Ureter (tissue), 1 donor: Measurements from ENCODE around the gene FYB1. TPM values are rescaled to one million over a fixed set of nuclear protein-coding genes. Genes with fewer than 3 reads are reported as not detected.
"Not testable (repeated sequence)": the region's sequence is repeated elsewhere in the genome, so short reads cannot be mapped to it uniquely, and the experiment has no call there.

Source experiments
- DNase-seq: peaks from one replicate; pipeline ENCODE4 v3.0.0-alpha.2; 2020; ENCODE audit warnings: low spot score
- total RNA-seq: library from RNA; stranded (reverse); gene quantifications from one replicate; pipeline ENCODE4 v1.2.4, GENCODE V29; 2023
- donor health status: DM: yes; HTN: yes; CAD: no.

Gene FYB1
- total RNA-seq, 1 donor from 2014 or later = 17.9 TPM

GRCh38 chr5:39226100-39226451, 6.7 kb upstream of the FYB1 start:
- DNase-seq = no peak

- no peak for DNase-seq
Measured at GRCh38 chr5:39225405-39226099, 6.2 kb upstream of the FYB1 start.

GRCh38 chr5:39224196-39224761, 4.9 kb upstream of the FYB1 start:
- peak; percentile 60 for DNase-seq

DNA sequence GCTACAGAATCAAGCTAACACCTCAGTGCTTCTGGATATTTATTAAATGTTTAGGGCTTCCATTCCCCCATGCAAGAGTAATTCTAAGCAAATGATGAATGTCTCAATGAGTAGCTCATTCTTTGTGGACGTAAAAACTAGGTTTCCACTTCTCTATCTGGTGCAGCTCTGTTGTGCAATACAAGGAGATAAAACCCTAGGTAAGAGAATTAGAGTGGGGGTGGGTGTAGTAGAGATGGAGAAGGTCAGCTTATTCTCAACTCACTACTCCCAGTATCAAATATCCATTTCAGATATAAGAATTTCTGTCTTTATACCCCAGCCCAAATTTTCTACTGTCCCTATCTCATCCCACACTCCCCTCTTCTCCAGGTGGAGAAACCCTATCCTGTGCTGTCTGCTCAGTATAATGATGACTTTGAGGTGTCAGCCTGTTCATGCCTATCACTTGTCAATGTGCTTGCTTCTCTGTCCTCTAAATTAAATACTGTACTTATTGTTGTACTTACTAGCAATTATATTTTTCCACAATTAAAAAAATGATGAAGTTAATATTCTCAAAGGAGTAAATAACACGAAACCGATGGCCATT, 4.3 kb upstream of the FYB1 start:
- DNase-seq = no peak

GRCh38 chr5:39221671-39222070, 2.3 kb upstream of the FYB1 start:
- DNase-seq = not testable (repeated sequence)

DNA sequence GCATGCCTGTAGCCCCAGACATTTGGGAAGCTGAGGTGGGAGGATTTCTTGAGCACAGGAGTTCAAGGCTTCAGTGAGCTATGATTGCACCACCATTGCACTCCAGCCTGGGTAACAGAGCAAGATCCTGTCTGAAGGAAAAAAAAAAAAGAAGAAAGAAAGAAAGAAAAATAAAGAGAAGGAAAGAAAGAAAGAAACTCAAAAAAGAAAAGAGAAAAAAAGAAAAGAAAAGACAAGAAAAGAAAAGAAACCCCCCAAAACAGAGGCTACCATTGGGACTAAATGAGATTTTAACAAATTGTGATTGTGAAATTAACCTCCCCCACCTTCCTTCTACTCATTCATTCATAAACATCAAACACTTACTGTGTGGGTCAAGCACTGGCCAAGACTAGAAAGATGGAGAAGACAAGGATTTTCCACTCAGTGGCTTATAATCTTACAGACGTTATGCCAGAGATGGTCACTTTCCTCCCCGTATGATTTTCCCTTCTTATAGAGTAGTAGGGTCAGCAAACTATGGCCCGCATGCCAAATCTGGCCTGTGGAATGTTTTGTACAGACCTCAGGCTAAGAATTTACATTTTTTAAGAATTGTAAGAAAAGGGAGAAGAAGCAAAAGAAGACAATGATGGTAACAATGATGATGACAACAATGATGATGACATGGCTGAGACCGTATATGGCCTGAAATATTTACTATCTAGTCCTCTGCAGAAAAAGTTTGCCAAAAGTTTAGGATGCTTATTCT, 1.1 kb upstream of the FYB1 start:
- no peak for DNase-seq

- DNase-seq = no peak
Measured at GRCh38 chr5:39218482-39219402, 621 bp downstream of the FYB1 start.

GRCh38 chr5:39217365-39218281, 1.7 kb downstream of the FYB1 start:
- peak; percentile 78 for DNase-seq

GRCh38 chr5:39216631-39217030, 2.7 kb downstream of the FYB1 start:
- no peak for DNase-seq

- DNase-seq = no peak
Measured at GRCh38 chr5:39215857-39216256, 3.5 kb downstream of the FYB1 start.

DNA sequence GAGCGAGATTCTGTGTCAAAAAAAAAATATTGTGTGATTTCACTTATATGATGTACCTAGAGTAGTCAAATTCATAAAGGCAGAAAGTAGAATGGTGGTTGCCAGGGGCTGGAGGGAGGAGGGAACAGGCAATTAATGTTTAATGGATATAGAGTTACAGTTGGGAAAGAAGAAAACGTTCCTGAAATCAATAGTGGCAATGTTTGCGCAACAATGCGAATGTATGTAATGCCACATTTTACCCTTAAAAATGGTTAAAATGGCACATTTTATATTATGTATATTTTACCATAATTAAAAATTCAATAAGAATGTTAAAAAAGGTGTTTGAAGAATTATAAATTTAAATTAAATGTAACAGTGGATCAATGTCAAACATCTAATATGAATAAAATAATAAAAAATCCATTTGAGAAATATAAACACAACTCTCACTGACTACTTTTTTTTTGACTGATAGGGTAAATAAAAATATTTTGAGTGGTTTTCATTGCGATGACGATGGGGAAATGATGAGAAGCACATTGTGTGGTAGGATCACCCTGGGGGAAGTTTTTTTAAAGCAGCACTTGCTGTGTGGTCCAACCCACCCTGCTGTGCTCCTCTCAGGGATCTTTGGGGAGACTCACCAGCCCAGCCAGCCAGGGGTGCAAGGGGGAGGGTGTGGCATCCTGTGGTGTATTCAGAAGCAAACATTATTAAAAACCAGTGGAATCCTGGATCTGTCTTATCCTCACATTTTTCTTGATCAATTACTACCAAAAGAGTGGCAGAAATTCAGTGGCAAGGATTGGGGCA, 4.3 kb downstream of the FYB1 start:
- no peak for DNase-seq

GRCh38 chr5:39213447-39214207, 5.7 kb downstream of the FYB1 start:
- DNase-seq = no peak

GRCh38 chr5:39211773-39212172, 7.6 kb downstream of the FYB1 start:
- DNase-seq = no peak

- DNase-seq = no peak
Measured at GRCh38 chr5:39209924-39210323, 9.4 kb downstream of the FYB1 start.

DNA sequence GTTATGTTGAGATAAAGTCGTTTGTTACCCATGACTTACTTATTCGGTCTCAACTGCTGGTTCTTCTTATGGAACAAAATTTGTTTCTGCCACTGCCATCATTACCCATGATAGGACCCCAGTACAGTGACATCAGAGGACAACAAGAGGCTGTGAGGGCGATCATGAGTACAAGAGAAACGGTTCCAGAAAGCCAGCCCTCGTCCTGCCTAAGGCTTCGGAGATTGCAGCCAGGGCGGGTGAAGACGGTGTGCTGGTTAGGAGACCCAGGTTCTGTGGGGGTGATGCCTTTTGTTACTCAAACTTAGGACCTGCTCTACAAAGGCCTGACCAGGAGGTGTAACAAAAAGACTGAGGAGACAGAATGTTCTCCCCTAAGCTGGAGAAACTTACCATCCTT, 10.9 kb downstream of the FYB1 start:
- DNase-seq = no peak

DNA sequence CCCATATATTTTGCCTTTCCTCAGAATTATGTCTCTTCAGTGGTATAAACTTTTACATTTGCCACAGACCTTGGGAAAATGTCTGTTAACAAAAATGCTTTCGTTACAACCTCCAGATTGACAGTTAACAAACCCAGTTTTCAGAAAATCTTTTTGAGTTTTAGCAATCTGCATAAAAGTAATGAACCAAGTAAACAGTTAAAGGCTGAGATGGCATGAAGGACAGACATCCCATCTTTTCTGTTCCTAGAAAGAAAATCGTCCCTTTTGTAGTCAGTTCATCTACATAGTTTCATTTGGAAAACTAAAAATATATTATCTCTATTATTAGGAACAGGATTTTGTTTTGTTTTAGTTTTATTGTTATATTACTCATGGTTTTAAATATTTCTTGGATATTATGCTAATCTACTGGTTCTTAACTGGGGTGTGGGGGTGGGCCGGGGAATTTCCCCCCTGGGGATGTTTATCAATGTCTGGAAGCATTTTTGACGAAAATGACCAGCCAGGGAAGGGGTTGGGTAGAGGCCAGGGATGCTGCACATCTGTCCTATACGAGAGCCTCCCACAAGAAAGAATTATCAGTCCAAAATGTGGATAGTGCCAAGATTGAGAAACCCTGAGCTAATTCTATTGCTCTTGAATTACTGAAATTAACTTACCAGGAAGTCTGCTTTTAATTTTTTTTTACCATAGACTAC, 11.9 kb downstream of the FYB1 start:
- DNase-seq = no peak

DNA sequence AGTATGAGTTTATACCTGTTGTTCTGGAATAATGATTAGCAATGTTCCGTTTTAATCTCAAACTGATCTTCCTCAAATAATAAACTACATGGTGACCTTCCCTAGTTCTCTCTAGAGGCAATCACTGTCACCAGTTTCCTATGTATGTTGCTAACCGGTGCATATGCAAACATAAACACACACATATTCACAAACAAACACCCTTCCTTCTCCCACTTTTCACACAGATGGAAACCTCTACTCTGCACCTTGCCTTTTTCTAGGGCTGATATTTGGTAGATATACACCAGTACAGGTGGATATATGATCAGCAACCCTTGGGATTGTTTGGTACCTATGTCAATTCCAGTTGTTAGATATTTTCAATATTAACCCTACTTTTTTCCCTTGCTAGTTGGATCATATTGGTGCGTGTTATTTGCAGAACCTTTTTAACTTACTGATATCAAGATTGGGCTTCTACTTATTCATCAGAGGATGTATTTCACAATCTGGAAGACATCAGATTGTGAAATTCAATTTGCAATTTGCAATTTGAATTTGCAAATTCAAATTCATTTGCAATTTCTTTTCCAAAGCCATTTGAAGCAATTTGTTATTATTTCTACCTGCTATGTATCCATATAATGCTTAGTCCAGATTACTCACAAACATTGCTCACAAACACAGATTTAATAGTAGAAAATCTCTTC, 12.6 kb downstream of the FYB1 start:
- no peak for DNase-seq

- DNase-seq = no peak
Measured at GRCh38 chr5:39205550-39205949, 13.8 kb downstream of the FYB1 start.
